Stimulated activated CD4-positive, alpha-beta T cell treated with anti-CD3 and anti-CD28 coated beads, Interleukin-4, amount 100 ng/mL, for 4 hours (primary cell): Measurements from ENCODE around the gene KLHL6.
"Not testable (repeated sequence)": the region's sequence is repeated elsewhere in the genome, so short reads cannot be mapped to it uniquely, and the experiment has no call there.

ENCODE experiments used
- DNase-seq, 2 experiments: peaks; one replicate each; pipeline ENCODE4 v3.0.0-alpha.2; 2020

Gene KLHL6

GRCh38 chr3:183528758-183529157 lies 26.7 kb downstream of the KLHL6 start:
- not testable (repeated sequence) for DNase-seq

- no peak for DNase-seq
These were observed 27.8 kb downstream of the KLHL6 start for GRCh38 chr3:183527428-183528379.

GRCh38 chr3:183526838-183527427 lies 28.6 kb downstream of the KLHL6 start:
- DNase-seq = no peak

- DNase-seq = no peak
These were observed 31.0 kb downstream of the KLHL6 start for GRCh38 chr3:183524476-183524875.

GRCh38 chr3:183520741-183521556 lies 34.6 kb downstream of the KLHL6 start:
- DNase-seq = not testable (repeated sequence)

- DNase-seq = not testable (repeated sequence)
These were observed 35.2 kb downstream of the KLHL6 start for GRCh38 chr3:183520295-183520694.

GRCh38 chr3:183519891-183520290 lies 35.6 kb downstream of the KLHL6 start:
- no peak for DNase-seq

- no peak for DNase-seq
These were observed 36.8 kb downstream of the KLHL6 start for GRCh38 chr3:183518491-183519251.

GRCh38 chr3:183517607-183518006 lies 37.9 kb downstream of the KLHL6 start:
- no peak for DNase-seq

- DNase-seq = peak; percentile 17 to 58
These were observed 39.3 kb downstream of the KLHL6 start for GRCh38 chr3:183515968-183516851.

- no peak for DNase-seq
These were observed 41.5 kb downstream of the KLHL6 start for GRCh38 chr3:183514021-183514420.

- DNase-seq = peak in 1 of 2 experiments; percentile 24
These were observed 42.3 kb downstream of the KLHL6 start for GRCh38 chr3:183513046-183513706.

GRCh38 chr3:183511286-183512131 lies 44.0 kb downstream of the KLHL6 start:
- not testable (repeated sequence) for DNase-seq

- no peak for DNase-seq
These were observed 46.7 kb downstream of the KLHL6 start for GRCh38 chr3:183508821-183509220.

- no peak for DNase-seq
These were observed 48.0 kb downstream of the KLHL6 start for GRCh38 chr3:183507551-183507950.

- no peak for DNase-seq
These were observed 48.7 kb downstream of the KLHL6 start for GRCh38 chr3:183506674-183507320.

- DNase-seq = no peak
These were observed 50.9 kb downstream of the KLHL6 start for GRCh38 chr3:183504597-183504996.

- no peak for DNase-seq
These were observed 51.8 kb downstream of the KLHL6 start for GRCh38 chr3:183503746-183504145.
